LNCAP (cell line): Measurements from ENCODE around the gene AP2M1.

Experiments used
- CTCF ChIP-seq: fragments of 450-650 bp; IDR thresholded peaks from 2 replicates; pipeline ENCODE4 v1.5.1; 2017; ENCODE audit warnings: mild to moderate bottlenecking

AP2M1 gene

GRCh38 chr3:184198509-184198908 lies 23.9 kb downstream of the AP2M1 start:
- TF ChIP-seq CTCF, result no peak

GRCh38 chr3:184200825-184201224 lies 26.2 kb downstream of the AP2M1 start:
- no peak for TF ChIP-seq CTCF

- TF ChIP-seq CTCF, result no peak
Observed at GRCh38 chr3:184203526-184203925, 28.9 kb downstream of the AP2M1 start.

GRCh38 chr3:184209146-184209923 lies 34.7 kb downstream of the AP2M1 start:
- TF ChIP-seq CTCF, result no peak

- no peak for TF ChIP-seq CTCF
Observed at GRCh38 chr3:184211297-184211696, 36.6 kb downstream of the AP2M1 start.

GRCh38 chr3:184211718-184212117 lies 37.1 kb downstream of the AP2M1 start:
- TF ChIP-seq CTCF, result no peak

GRCh38 chr3:184218814-184219213 lies 44.2 kb downstream of the AP2M1 start:
- no peak for TF ChIP-seq CTCF

GRCh38 chr3:184222521-184222920 lies 47.9 kb downstream of the AP2M1 start:
- TF ChIP-seq CTCF, result no peak
